ENCODE measurements around the gene SIL1.
"Not testable (repeated sequence)": the region's sequence is repeated elsewhere in the genome, so short reads cannot be mapped to it uniquely, and the experiment has no call there.

SIL1 gene

GRCh38 chr5:139077899-139078298 is 120.3 kb downstream of the SIL1 start:
- no peaks in the 10 kb centered on the region for H3K9me2 ChIP-seq (ENCODE audit: low read depth, low read length)
- TF ChIP-seq EZH2 (IDR thresholded peaks at IDR 0.05; ENCODE audit: borderline replicate concordance, low read length) (no peak), CTCF (IDR thresholded peaks at IDR 0.05; ENCODE audit: low read length) (no peak)
- no peak overlapping the region for H2AFZ ChIP-seq (ENCODE audit: low read length)
- no peaks in the 10 kb centered on the region for H3K4me1 ChIP-seq (ENCODE audit: insufficient read depth, low read length, severe bottlenecking)
- no peak overlapping the region for H3K9ac ChIP-seq (ENCODE audit: low read length)
- H3K27ac ChIP-seq (ENCODE audit: low read depth, low read length, poor library complexity, severe bottlenecking) = no peak overlapping the region
- H3F3A ChIP-seq (ENCODE audit: insufficient read depth, low read length) = no peaks in the 10 kb centered on the region
- H4K20me1 ChIP-seq (ENCODE audit: insufficient read depth, low read length) = no peaks in the 10 kb centered on the region
- no peaks in the 10 kb centered on the region for H3K9me3 ChIP-seq (ENCODE audit: low read length)
- H3K79me2 ChIP-seq (ENCODE audit: insufficient read depth, low read length) = no peaks in the 10 kb centered on the region
- H3K36me3 ChIP-seq (ENCODE audit: insufficient read depth, low read length) = no peaks in the 10 kb centered on the region
- H3K4me3 ChIP-seq (ENCODE audit: low read depth, low read length, poor library complexity, severe bottlenecking) = no peak overlapping the region
- H3K27me3 ChIP-seq (ENCODE audit: insufficient read depth, low read length) = no peaks in the 10 kb centered on the region
- no peak overlapping the region for H3K4me2 ChIP-seq (ENCODE audit: low read length)

GRCh38 chr5:139076111-139076510 is 122.1 kb downstream of the SIL1 start:
- Histone ChIP-seq H3K4me1 (ENCODE audit: insufficient read depth, low read length, severe bottlenecking) (no peaks in the 10 kb centered on the region), H3F3A (ENCODE audit: insufficient read depth, low read length) (no peaks in the 10 kb centered on the region), H3K4me3 (ENCODE audit: low read depth, low read length, poor library complexity, severe bottlenecking) (no peak overlapping the region), H3K27ac (ENCODE audit: low read depth, low read length, poor library complexity, severe bottlenecking) (no peak overlapping the region), H3K27me3 (ENCODE audit: insufficient read depth, low read length) (no peaks in the 10 kb centered on the region), H3K9me2 (ENCODE audit: low read depth, low read length) (no peaks in the 10 kb centered on the region), H3K36me3 (ENCODE audit: insufficient read depth, low read length) (no peaks in the 10 kb centered on the region), H4K20me1 (ENCODE audit: insufficient read depth, low read length) (no peaks in the 10 kb centered on the region), H2AFZ (ENCODE audit: low read length) (no peak overlapping the region), H3K79me2 (ENCODE audit: insufficient read depth, low read length) (no peaks in the 10 kb centered on the region), H3K9ac (ENCODE audit: low read length) (no peak overlapping the region), H3K9me3 (ENCODE audit: low read length) (no peaks in the 10 kb centered on the region), H3K4me2 (ENCODE audit: low read length) (no peak overlapping the region)
- TF ChIP-seq EZH2 (IDR thresholded peaks at IDR 0.05; ENCODE audit: borderline replicate concordance, low read length) = no peak
- TF ChIP-seq CTCF (IDR thresholded peaks at IDR 0.05; ENCODE audit: low read length) = no peak

- H3K4me3 ChIP-seq (ENCODE audit: low read depth, low read length, poor library complexity, severe bottlenecking) = no peak overlapping the region
Observed at GRCh38 chr5:139075066-139076050, 122.8 kb downstream of the SIL1 start.

GRCh38 chr5:139073956-139074355 is 124.2 kb downstream of the SIL1 start:
- not testable (repeated sequence) for H4K20me1 ChIP-seq (ENCODE audit: insufficient read depth, low read length); H3K4me2 ChIP-seq (ENCODE audit: low read length); H3K4me3 ChIP-seq (ENCODE audit: low read depth, low read length, poor library complexity, severe bottlenecking); H2AFZ ChIP-seq (ENCODE audit: low read length); H3K79me2 ChIP-seq (ENCODE audit: insufficient read depth, low read length); H3F3A ChIP-seq (ENCODE audit: insufficient read depth, low read length); H3K9me3 ChIP-seq (ENCODE audit: low read length); H3K27me3 ChIP-seq (ENCODE audit: insufficient read depth, low read length); H3K27ac ChIP-seq (ENCODE audit: low read depth, low read length, poor library complexity, severe bottlenecking); H3K36me3 ChIP-seq (ENCODE audit: insufficient read depth, low read length); H3K9me2 ChIP-seq (ENCODE audit: low read depth, low read length); H3K4me1 ChIP-seq (ENCODE audit: insufficient read depth, low read length, severe bottlenecking); H3K9ac ChIP-seq (ENCODE audit: low read length)

More at GRCh38 chr5:139075066-139076050, 122.8 kb downstream of the SIL1 start:
- Histone ChIP-seq H3K4me2 (ENCODE audit: low read length) (no peak overlapping the region), H3K36me3 (ENCODE audit: insufficient read depth, low read length) (no peaks in the 10 kb centered on the region), H3K27me3 (ENCODE audit: insufficient read depth, low read length) (no peaks in the 10 kb centered on the region), H3K9me3 (ENCODE audit: low read length) (no peaks in the 10 kb centered on the region), H3K27ac (ENCODE audit: low read depth, low read length, poor library complexity, severe bottlenecking) (no peak overlapping the region), H3K9me2 (ENCODE audit: low read depth, low read length) (no peaks in the 10 kb centered on the region), H3K4me1 (ENCODE audit: insufficient read depth, low read length, severe bottlenecking) (no peaks in the 10 kb centered on the region), H2AFZ (ENCODE audit: low read length) (no peak overlapping the region), H3K79me2 (ENCODE audit: insufficient read depth, low read length) (no peaks in the 10 kb centered on the region), H4K20me1 (ENCODE audit: insufficient read depth, low read length) (no peaks in the 10 kb centered on the region), H3K9ac (ENCODE audit: low read length) (no peak overlapping the region), H3F3A (ENCODE audit: insufficient read depth, low read length) (no peaks in the 10 kb centered on the region)
- no peak for TF ChIP-seq CTCF (IDR thresholded peaks at IDR 0.05; ENCODE audit: low read length)
- no peak for TF ChIP-seq EZH2 (IDR thresholded peaks at IDR 0.05; ENCODE audit: borderline replicate concordance, low read length)

Measured in OCI-LY1 (cell line).